Natural killer cell (primary cell): ENCODE data around the gene FXYD6. TPM values are rescaled to one million over a fixed set of nuclear protein-coding genes. Genes with fewer than 3 reads are reported as not detected.

Experiments used
- ATAC-seq, 3 donors: fragments of 150-1000 bp in 2 of 3; fragments of 200-7000 bp in 1 of 3; cut with Tn5 transposase; 1 replicate in 1 of 3; 2 replicates in 2 of 3; pipeline ENCODE4 v1.10.0; 2021; ENCODE audit warnings: mild to moderate bottlenecking in 2 of 3, moderate library complexity in 2 of 3
- DNase-seq, 2 donors: peaks; one replicate each; pipeline versions ENCODE4 v3.0.0 to v3.0.0-alpha.2; 2013 to 2021; ENCODE audit warnings: mixed read lengths in 1 of 2
- H3K27ac ChIP-seq: one replicate; pipeline ENCODE4 v1.5.1; 2013; ENCODE audit warnings: mild to moderate bottlenecking, low read length
- H3K27me3 ChIP-seq: one replicate; pipeline ENCODE4 v1.6.1; 2013; ENCODE audit warnings: low read length; ENCODE audit not compliant: control insufficient read depth, insufficient read depth
- H3K36me3 ChIP-seq: one replicate; pipeline ENCODE4 v1.6.1; 2013; ENCODE audit warnings: low read length; ENCODE audit not compliant: control insufficient read depth, insufficient read depth
- H3K4me1 ChIP-seq: one replicate; pipeline ENCODE4 v1.6.1; 2013; ENCODE audit warnings: low read length; ENCODE audit not compliant: control insufficient read depth, insufficient read depth
- H3K4me3 ChIP-seq: one replicate; pipeline ENCODE4 v1.5.1; 2013; ENCODE audit warnings: low read length
- H3K9me3 ChIP-seq: one replicate; pipeline ENCODE4 v1.6.1; 2013; ENCODE audit warnings: low read length; ENCODE audit not compliant: control insufficient read depth, insufficient read depth
- H3K27ac Mint-ChIP-seq, 2 donors: one replicate each; pipeline ENCODE4 v1.8.0; 2022; ENCODE audit warnings: mild to moderate bottlenecking in 2 of 2, mixed read lengths in 2 of 2, moderate library complexity in 1 of 2
- H3K27me3 Mint-ChIP-seq, 2 donors: one replicate each; pipeline ENCODE4 v1.8.0; 2022; ENCODE audit warnings: low read depth in 2 of 2, mixed read lengths in 2 of 2
- H3K36me3 Mint-ChIP-seq: one replicate; pipeline ENCODE4 v1.8.0; 2022; ENCODE audit warnings: mixed read lengths
- H3K4me1 Mint-ChIP-seq, 2 donors: one replicate each; pipeline ENCODE4 v1.8.0; 2022; ENCODE audit warnings: mixed read lengths in 2 of 2
- H3K4me3 Mint-ChIP-seq: one replicate; pipeline ENCODE4 v1.8.0; 2022; ENCODE audit warnings: mild to moderate bottlenecking, moderate library complexity, mixed read lengths
- H3K9me3 Mint-ChIP-seq, 2 donors: one replicate each; pipeline ENCODE4 v1.8.0; 2022; ENCODE audit warnings: mixed read lengths in 2 of 2
- WGBS: methylation state at CpG from one replicate; pipeline ENCODE4 v1.1.7; 2013; ENCODE audit warnings: missing lambda C conversion rate; ENCODE audit not compliant: insufficient coverage; 5-methylcytosine and 5-hydroxymethylcytosine counted together
- intact Hi-C: fragments of 100-400 bp; cut with micrococcal nuclease; formaldehyde crosslinking; loops from one replicate; pipeline ENCODE4 v1.14.2; 2022
- total RNA-seq, 4 donors: library from RNA; stranded (reverse); fragments of 120-200 nt in 1 of 4; gene quantifications; one replicate each; pipeline versions ENCODE4 v1.2.3 to v1.2.4, GENCODE V29; 2013 to 2022
- TF ChIP-seq, protein P1 (sequence below): fragments of 200-600 bp; IDR thresholded peaks from one replicate; pipeline ENCODE4 v1.8.0; 2022; ENCODE audit warnings: antibody characterized with exemption

Gene FXYD6
- total RNA-seq, 3 donors from 2014 or later (not counting 1 experiment from before 2014, with no cell fraction given) = 0.20 to 0.90 TPM; not detected in 1

DNA sequence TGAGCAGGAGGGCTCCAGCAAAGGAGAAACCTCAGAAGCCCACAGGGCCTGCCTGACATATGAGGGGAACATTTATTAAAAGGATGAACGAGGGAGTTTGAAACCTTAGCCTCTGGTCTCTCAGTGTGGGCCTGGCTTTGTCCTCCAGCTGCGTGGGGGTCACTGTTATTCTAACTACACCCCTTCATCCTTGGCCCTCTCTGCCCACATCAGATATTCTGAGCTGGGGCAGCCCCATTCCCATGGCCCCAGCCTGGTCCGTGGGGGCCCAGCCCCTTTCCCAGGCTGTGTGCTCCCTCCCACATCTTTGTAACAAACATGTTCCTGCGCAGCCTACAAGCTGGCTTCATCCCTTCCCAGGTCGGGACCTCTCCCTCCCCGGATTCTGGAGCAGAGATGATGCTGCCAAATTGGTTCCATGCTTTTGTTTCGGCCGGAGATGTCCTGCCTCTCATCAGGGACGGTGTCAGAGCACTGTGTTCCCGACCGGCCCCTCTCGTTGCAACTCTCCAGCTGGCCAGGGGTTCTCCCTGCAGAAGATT is 4.0 kb downstream of the FXYD6 start:
- peaks cover 35% of the 10 kb centered on the region for H3K27me3 ChIP-seq
- no peak for DNase-seq
- Mint-ChIP-seq H3K27me3 (peaks cover 43 to 61% of the 10 kb centered on the region in 2 donors), H3K9me3 (no peaks in the 10 kb centered on the region), H3K36me3 (no peaks in the 10 kb centered on the region), H3K4me1 (peaks cover 15 to 36% of the 10 kb centered on the region in 2 donors), H3K4me3 (no peak overlapping the region), H3K27ac (no peak overlapping the region)
- TF ChIP-seq, protein P1, sequence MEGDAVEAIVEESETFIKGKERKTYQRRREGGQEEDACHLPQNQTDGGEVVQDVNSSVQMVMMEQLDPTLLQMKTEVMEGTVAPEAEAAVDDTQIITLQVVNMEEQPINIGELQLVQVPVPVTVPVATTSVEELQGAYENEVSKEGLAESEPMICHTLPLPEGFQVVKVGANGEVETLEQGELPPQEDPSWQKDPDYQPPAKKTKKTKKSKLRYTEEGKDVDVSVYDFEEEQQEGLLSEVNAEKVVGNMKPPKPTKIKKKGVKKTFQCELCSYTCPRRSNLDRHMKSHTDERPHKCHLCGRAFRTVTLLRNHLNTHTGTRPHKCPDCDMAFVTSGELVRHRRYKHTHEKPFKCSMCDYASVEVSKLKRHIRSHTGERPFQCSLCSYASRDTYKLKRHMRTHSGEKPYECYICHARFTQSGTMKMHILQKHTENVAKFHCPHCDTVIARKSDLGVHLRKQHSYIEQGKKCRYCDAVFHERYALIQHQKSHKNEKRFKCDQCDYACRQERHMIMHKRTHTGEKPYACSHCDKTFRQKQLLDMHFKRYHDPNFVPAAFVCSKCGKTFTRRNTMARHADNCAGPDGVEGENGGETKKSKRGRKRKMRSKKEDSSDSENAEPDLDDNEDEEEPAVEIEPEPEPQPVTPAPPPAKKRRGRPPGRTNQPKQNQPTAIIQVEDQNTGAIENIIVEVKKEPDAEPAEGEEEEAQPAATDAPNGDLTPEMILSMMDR = no peak
- H3K9me3 ChIP-seq = no peaks in the 10 kb centered on the region
- no peak overlapping the region for H3K4me3 ChIP-seq
- intact Hi-C loops = no loop called here
- H3K36me3 ChIP-seq = no peaks in the 10 kb centered on the region
- H3K4me1 ChIP-seq = peaks cover 40% of the 10 kb centered on the region
- WGBS = 77% methylated on average over 12 of the region's 12 CpGs
- H3K27ac ChIP-seq = no peak overlapping the region
- no peak for ATAC-seq

DNA sequence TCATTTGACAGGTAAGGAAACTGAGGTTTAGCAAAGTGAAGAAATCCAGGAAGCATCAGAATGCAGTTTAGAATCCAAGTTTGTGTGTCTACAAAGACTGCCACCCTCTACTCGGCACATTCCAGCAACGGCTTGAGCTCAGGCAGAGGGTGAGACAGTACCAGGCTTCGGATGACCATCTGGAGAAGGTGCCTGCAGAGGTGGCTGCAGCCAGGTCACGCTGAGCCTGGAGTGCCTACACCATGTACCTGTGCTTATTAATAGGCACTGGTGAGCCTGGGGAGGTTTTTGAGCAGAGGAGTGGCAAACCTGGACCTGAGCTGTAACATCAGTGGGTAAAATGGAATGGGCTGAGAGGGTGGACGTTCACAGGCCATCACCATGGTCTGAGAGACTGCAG is 4.7 kb downstream of the FXYD6 start:
- no peak overlapping the region for H3K27ac Mint-ChIP-seq
- H3K27me3 Mint-ChIP-seq = peaks cover 40 to 61% of the 10 kb centered on the region in 2 donors
- intact Hi-C loops = no loop called here
- Histone ChIP-seq H3K27ac (no peak overlapping the region), H3K27me3 (peaks cover 28% of the 10 kb centered on the region), H3K4me3 (no peak overlapping the region), H3K9me3 (no peaks in the 10 kb centered on the region), H3K4me1 (peaks cover 37% of the 10 kb centered on the region), H3K36me3 (no peaks in the 10 kb centered on the region)
- no peaks in the 10 kb centered on the region for H3K36me3 Mint-ChIP-seq
- H3K4me3 Mint-ChIP-seq = no peak overlapping the region
- no peak for ATAC-seq
- peaks cover 15 to 32% of the 10 kb centered on the region in 2 donors for H3K4me1 Mint-ChIP-seq
- TF ChIP-seq, protein P1 = no peak
- 85% methylated on average over 5 of the region's 5 CpGs for WGBS
- H3K9me3 Mint-ChIP-seq = no peaks in the 10 kb centered on the region
- no peak for DNase-seq

DNA sequence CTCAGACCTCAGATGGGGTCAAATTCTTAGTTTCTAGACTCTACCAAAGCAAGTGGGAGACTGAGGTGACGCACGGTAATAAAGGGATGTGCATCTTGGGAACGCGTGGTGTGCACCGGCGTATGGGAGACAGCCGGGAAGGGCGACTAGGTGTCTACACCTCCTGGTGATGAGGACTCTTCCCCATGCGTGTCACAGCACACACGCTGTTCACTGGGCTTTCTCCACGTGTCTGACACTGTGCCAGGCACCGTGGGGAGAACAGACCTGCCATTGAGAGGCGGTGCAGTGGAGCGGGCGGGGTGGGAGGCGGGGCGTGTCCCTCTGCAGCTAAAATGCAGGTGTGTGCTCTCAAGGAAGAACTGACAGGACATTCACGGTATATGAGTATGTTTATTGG is 5.3 kb downstream of the FXYD6 start:
- ATAC-seq = no peak
- Mint-ChIP-seq H3K27me3 (peaks cover 36 to 62% of the 10 kb centered on the region in 2 donors), H3K27ac (no peak overlapping the region), H3K36me3 (no peaks in the 10 kb centered on the region), H3K9me3 (no peaks in the 10 kb centered on the region), H3K4me3 (no peak overlapping the region), H3K4me1 (peaks cover 13 to 28% of the 10 kb centered on the region in 2 donors)
- Histone ChIP-seq H3K9me3 (no peaks in the 10 kb centered on the region), H3K4me3 (no peak overlapping the region), H3K27ac (no peak overlapping the region), H3K27me3 (peaks cover 24% of the 10 kb centered on the region), H3K4me1 (peaks cover 31% of the 10 kb centered on the region), H3K36me3 (no peaks in the 10 kb centered on the region)
- no peak for DNase-seq
- WGBS = 88% methylated on average over 18 of the region's 18 CpGs
- TF ChIP-seq, protein P1 = no peak
- intact Hi-C loops = no loop called here
